ENCODE measurements around the gene TPP1. TPM values are rescaled to one million over a fixed set of nuclear protein-coding genes. Genes with fewer than 3 reads are reported as not detected.

TPP1 gene
- total and polyA plus RNA-seq, 10 of the 15 experiments (the other 5 are each of a cell fraction or from before 2014, with no cell fraction given): 7.5 to 64.6 (median 38.3) TPM

DNA sequence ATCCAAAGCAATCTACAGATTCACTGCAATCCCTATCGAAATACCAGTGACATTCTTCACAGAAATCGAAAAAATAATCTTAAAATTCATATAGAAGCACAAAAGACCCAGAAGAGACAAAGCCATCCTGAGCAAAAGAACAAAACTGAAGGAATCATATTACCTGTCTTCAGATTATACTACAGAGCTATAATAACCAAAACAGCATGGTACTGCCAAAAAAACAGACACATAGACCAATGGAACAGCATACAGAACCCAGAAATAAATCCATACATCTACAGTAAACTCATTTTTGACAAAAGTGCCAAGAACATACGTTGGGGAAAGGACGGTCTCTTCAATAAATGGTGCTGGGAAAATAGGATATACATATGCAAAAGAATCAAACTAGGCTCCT, 34.7 kb downstream of the TPP1 start:
- no peaks in the 10 kb centered on the region for H3K27me3 ChIP-seq (replicated peaks in 1 of 2; ENCODE audit: control insufficient read depth in 2 of 2, insufficient read depth in 2 of 2, low read length in 1 of 2)
- CTCF ChIA-PET: interaction anchor here (0.5 to 1.9 kb wide), 5 partner anchors 53 to 938 kb away, joined by 3 to 4 read pairs (median 3); no protein-coding TSS in a partner anchor
- in situ Hi-C loops (cut with MboI) (no loop called here), intact Hi-C loops (cut with micrococcal nuclease; ENCODE audit: unreplicated experiment) (no loop called here)
- RAD21 ChIA-PET (ENCODE audit: unreplicated experiment): no interaction called here
- H3K9ac ChIP-seq (ENCODE audit: control insufficient read depth, insufficient read depth, low read length): no peak overlapping the region
- no peak overlapping the region for H3K4me3 ChIP-seq
- H3K27ac ChIP-seq (ENCODE audit: control insufficient read depth, insufficient read depth): no peak overlapping the region
- ATAC-seq: no peak
- 87% methylated on average over 4 of the region's 4 CpGs for WGBS (ENCODE audit: insufficient coverage, insufficient replicate concordance, low lambda C conversion rate, missing lambda C conversion rate)
- H3K9me3 ChIP-seq (replicated peaks; ENCODE audit: control insufficient read depth, insufficient read depth, low read length): no peaks in the 10 kb centered on the region
- TF ChIP-seq CREM (IDR thresholded peaks at IDR 0.05; ENCODE audit: low read depth) (no peak), RAD21 (IDR thresholded peaks at IDR 0.05; ENCODE audit: insufficient read depth, low read depth, low read length) (no peak), JUND (IDR thresholded peaks at IDR 0.05; ENCODE audit: low read depth, low read length) (no peak), HCFC1 (IDR thresholded peaks at IDR 0.05; ENCODE audit: low read length) (no peak)
- TF ChIP-seq, protein P1, sequence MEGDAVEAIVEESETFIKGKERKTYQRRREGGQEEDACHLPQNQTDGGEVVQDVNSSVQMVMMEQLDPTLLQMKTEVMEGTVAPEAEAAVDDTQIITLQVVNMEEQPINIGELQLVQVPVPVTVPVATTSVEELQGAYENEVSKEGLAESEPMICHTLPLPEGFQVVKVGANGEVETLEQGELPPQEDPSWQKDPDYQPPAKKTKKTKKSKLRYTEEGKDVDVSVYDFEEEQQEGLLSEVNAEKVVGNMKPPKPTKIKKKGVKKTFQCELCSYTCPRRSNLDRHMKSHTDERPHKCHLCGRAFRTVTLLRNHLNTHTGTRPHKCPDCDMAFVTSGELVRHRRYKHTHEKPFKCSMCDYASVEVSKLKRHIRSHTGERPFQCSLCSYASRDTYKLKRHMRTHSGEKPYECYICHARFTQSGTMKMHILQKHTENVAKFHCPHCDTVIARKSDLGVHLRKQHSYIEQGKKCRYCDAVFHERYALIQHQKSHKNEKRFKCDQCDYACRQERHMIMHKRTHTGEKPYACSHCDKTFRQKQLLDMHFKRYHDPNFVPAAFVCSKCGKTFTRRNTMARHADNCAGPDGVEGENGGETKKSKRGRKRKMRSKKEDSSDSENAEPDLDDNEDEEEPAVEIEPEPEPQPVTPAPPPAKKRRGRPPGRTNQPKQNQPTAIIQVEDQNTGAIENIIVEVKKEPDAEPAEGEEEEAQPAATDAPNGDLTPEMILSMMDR (IDR thresholded peaks at IDR 0.05 in 2 of 3, conservative IDR thresholded peaks at IDR 0.05 in 1 of 3; ENCODE audit: control insufficient read depth in 2 of 3, extremely low read depth in 1 of 3, insufficient read depth in 1 of 3, low read depth in 3 of 3, low read length in 3 of 3): no peak
- DNase-seq (ENCODE audit: low read depth, low spot score): no peak
- POLR2A ChIA-PET: no interaction called here
- no peak overlapping the region for H2AFZ ChIP-seq (ENCODE audit: control insufficient read depth, low read depth, low read length)
- H4K20me1 ChIP-seq (ENCODE audit: control insufficient read depth, insufficient read depth): no peaks in the 10 kb centered on the region
- BruUV-seq (replicated peaks): no TSS peak
- SMC1A ChIA-PET (ENCODE audit: uncharacterized antibody, unreplicated experiment): interaction anchor here (1.6 kb wide), 1 partner anchor 11 kb away, joined by 3 read pairs; no protein-coding TSS in a partner anchor
- H3K4me2 ChIP-seq (ENCODE audit: control insufficient read depth, insufficient read depth): no peak overlapping the region
- no peaks in the 10 kb centered on the region for H3K4me1 ChIP-seq (ENCODE audit: control insufficient read depth, insufficient read depth, low read length)
- peaks cover 4 to 5% of the 10 kb centered on the region in 2 experiments; a peak in 3 of 4 replicates for H3K36me3 ChIP-seq (ENCODE audit: control insufficient read depth in 2 of 2, insufficient read depth in 2 of 2, low read length in 1 of 2)
- H3K79me2 ChIP-seq (ENCODE audit: control insufficient read depth, insufficient read depth, low read length): no peaks in the 10 kb centered on the region
- FAIRE-seq: no peak

DNA sequence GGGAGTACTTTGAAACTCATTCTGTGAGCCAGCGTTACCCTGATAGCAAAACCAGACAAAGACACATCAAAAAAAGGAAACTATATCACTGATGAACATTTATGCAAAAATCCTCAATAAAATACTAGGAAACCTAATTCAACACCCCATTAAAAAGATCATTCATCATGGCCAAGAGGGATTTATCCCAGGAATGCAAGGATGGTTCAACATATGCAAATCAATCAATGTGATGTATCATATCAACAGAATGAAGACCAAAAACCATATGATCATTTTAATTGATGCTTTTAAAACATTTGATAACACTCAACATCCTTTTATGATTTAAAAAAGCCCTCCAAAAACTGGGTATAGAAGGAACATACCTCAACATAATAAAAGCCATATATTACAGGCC, 35.6 kb downstream of the TPP1 start:
- ChIA-PET RAD21 (ENCODE audit: unreplicated experiment) (no interaction called here), SMC1A (ENCODE audit: uncharacterized antibody, unreplicated experiment) (interaction anchor here (1.6 kb wide), 1 partner anchor 12 kb away, joined by 3 read pairs; no protein-coding TSS in a partner anchor), CTCF (interaction anchor here (1.0 to 1.9 kb wide), 2 partner anchors 14 to 53 kb away, joined by 3 to 4 read pairs; no protein-coding TSS in a partner anchor), POLR2A (no interaction called here)
- Histone ChIP-seq H3K4me1 (ENCODE audit: control insufficient read depth, insufficient read depth, low read length) (no peaks in the 10 kb centered on the region), H3K4me3 (no peak overlapping the region), H3K9me3 (replicated peaks; ENCODE audit: control insufficient read depth, insufficient read depth, low read length) (no peaks in the 10 kb centered on the region), H3K79me2 (ENCODE audit: control insufficient read depth, insufficient read depth, low read length) (no peaks in the 10 kb centered on the region), H3K27me3 (replicated peaks in 1 of 2; ENCODE audit: control insufficient read depth in 2 of 2, insufficient read depth in 2 of 2, low read length in 1 of 2) (no peaks in the 10 kb centered on the region), H3K9ac (ENCODE audit: control insufficient read depth, insufficient read depth, low read length) (no peak overlapping the region), H3K4me2 (ENCODE audit: control insufficient read depth, insufficient read depth) (no peak overlapping the region), H3K27ac (ENCODE audit: control insufficient read depth, insufficient read depth) (no peak overlapping the region), H3K36me3 (ENCODE audit: control insufficient read depth in 2 of 2, insufficient read depth in 2 of 2, low read length in 1 of 2) (peaks cover 4 to 5% of the 10 kb centered on the region in 2 experiments; a peak in 3 of 4 replicates), H2AFZ (ENCODE audit: control insufficient read depth, low read depth, low read length) (no peak overlapping the region), H4K20me1 (ENCODE audit: control insufficient read depth, insufficient read depth) (no peaks in the 10 kb centered on the region)
- no peak for DNase-seq (ENCODE audit: low read depth, low spot score)
- intact Hi-C loops (cut with micrococcal nuclease; ENCODE audit: unreplicated experiment) (no loop called here), in situ Hi-C loops (cut with MboI) (no loop called here)
- no TSS peak for BruUV-seq (replicated peaks)
- ATAC-seq: no peak
- FAIRE-seq: no peak
- WGBS (ENCODE audit: insufficient coverage, insufficient replicate concordance, low lambda C conversion rate, missing lambda C conversion rate): 100% methylated on average over 1 of the region's 1 CpG
- TF ChIP-seq SREBF2 (IDR thresholded peaks at IDR 0.05; ENCODE audit: low read length) (no peak), YBX1 (IDR thresholded peaks at IDR 0.05) (no peak), STAT3 (IDR thresholded peaks at IDR 0.05; ENCODE audit: low read depth, low read length) (no peak), GATAD2B (conservative IDR thresholded peaks at IDR 0.05; ENCODE audit: low read depth) (no peak), ZSCAN29 (IDR thresholded peaks at IDR 0.05) (no peak), MYC (IDR thresholded peaks at IDR 0.05; ENCODE audit: insufficient read depth, insufficient read length, insufficient replicate concordance, low read length, severe bottlenecking) (no peak), RUNX3 (IDR thresholded peaks at IDR 0.05; ENCODE audit: low read length) (no peak)
- TF ChIP-seq, protein P2, sequence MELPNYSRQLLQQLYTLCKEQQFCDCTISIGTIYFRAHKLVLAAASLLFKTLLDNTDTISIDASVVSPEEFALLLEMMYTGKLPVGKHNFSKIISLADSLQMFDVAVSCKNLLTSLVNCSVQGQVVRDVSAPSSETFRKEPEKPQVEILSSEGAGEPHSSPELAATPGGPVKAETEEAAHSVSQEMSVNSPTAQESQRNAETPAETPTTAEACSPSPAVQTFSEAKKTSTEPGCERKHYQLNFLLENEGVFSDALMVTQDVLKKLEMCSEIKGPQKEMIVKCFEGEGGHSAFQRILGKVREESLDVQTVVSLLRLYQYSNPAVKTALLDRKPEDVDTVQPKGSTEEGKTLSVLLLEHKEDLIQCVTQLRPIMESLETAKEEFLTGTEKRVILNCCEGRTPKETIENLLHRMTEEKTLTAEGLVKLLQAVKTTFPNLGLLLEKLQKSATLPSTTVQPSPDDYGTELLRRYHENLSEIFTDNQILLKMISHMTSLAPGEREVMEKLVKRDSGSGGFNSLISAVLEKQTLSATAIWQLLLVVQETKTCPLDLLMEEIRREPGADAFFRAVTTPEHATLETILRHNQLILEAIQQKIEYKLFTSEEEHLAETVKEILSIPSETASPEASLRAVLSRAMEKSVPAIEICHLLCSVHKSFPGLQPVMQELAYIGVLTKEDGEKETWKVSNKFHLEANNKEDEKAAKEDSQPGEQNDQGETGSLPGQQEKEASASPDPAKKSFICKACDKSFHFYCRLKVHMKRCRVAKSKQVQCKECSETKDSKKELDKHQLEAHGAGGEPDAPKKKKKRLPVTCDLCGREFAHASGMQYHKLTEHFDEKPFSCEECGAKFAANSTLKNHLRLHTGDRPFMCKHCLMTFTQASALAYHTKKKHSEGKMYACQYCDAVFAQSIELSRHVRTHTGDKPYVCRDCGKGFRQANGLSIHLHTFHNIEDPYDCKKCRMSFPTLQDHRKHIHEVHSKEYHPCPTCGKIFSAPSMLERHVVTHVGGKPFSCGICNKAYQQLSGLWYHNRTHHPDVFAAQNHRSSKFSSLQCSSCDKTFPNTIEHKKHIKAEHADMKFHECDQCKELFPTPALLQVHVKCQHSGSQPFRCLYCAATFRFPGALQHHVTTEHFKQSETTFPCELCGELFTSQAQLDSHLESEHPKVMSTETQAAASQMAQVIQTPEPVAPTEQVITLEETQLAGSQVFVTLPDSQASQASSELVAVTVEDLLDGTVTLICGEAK (IDR thresholded peaks at IDR 0.05; ENCODE audit: borderline replicate concordance): no peak

All from GM12878 (cell line).